K562 (cell line): ENCODE data around the gene SCAMP3. TPM values are rescaled to one million over a fixed set of nuclear protein-coding genes. Genes with fewer than 3 reads are reported as not detected.

ENCODE experiments used
- ATAC-seq: fragments of 200-7000 bp; cut with Tn5 transposase; 3 replicates; pipeline ENCODE4 v1.9.1; 2020; ENCODE audit warnings: moderate library complexity
- BruUV-seq: library from RNA; stranded (reverse); fragments of 400-500 nt; replicated peaks from 2 replicates; lab custom pipeline; 2021; lab: Mats Ljungman, UMichigan
- CTCF ChIA-PET: fragments of 300-600 bp; formaldehyde crosslinking; extraction: SDS; loops from one replicate; lab custom pipeline; 2021; ENCODE audit warnings: low intra/inter-chr PET ratio; lab: Yijun Ruan, JAX
- POLR2A ChIA-PET: fragments of 300-600, 350-650 bp; sonication (Branson Sonifier 250); formaldehyde crosslinking; extraction: SDS; loops from one replicate; lab custom pipeline; 2021; ENCODE audit warnings: antibody characterized with exemption, inconsistent platforms; lab: Yijun Ruan, JAX
- DNase-seq, 4 experiments: peaks; one replicate each; pipeline versions ENCODE4 v3.0.0 to v3.0.0-alpha.2; 2011 to 2018; ENCODE audit warnings: low spot score in 3 of 4, mixed read lengths in 3 of 4; ENCODE audit errors: extremely low read depth in 1 of 4
- FAIRE-seq: peaks from 2 replicates; lab custom pipeline; 2011; peaks lifted over from hg19 to GRCh38; lab: Jason Lieb, UNC
- H2AFZ ChIP-seq: 2 replicates; pipeline ENCODE4 v1.6.0; 2011; ENCODE audit warnings: low read depth, low read length, control low read depth, inconsistent platforms
- H3K27ac ChIP-seq: fragments of 200-600 bp; 3 replicates; pipeline ENCODE4 v1.8.0; 2011; ENCODE audit warnings: low read depth, mild to moderate bottlenecking, control low read depth, inconsistent platforms, low read length, moderate library complexity, mixed read lengths; ENCODE audit errors: extremely low read depth
- H3K27me3 ChIP-seq, 2 experiments: fragments of 300-600 bp in 1 of 2; 2 replicates in 1 of 2; 3 replicates in 1 of 2; pipeline versions ENCODE4 v1.6.0 to v1.8.0; 2011; ENCODE audit warnings: inconsistent platforms in 2 of 2, low read length in 2 of 2, mild to moderate bottlenecking in 1 of 2, mixed read lengths in 1 of 2, moderate library complexity in 1 of 2; ENCODE audit not compliant: control insufficient read depth in 2 of 2, insufficient read depth in 2 of 2
- H3K36me3 ChIP-seq: fragments of 300-600 bp; 3 replicates; pipeline ENCODE4 v1.8.0; 2011; ENCODE audit warnings: mild to moderate bottlenecking, low read length, inconsistent platforms; ENCODE audit not compliant: control insufficient read depth, insufficient read depth
- H3K4me1 ChIP-seq, 2 experiments: fragments of 200-600 bp in 1 of 2; replicated peaks in 1 of 2; 2 replicates in 1 of 2; 3 replicates in 1 of 2; pipeline versions ENCODE4 v1.5.1 to v1.8.0; 2011; ENCODE audit warnings: inconsistent platforms in 2 of 2, low read length in 2 of 2, mild to moderate bottlenecking in 1 of 2, mixed read lengths in 1 of 2, moderate library complexity in 1 of 2; ENCODE audit not compliant: control insufficient read depth in 2 of 2, insufficient read depth in 2 of 2
- H3K4me2 ChIP-seq: 2 replicates; pipeline ENCODE4 v1.6.1; 2011; ENCODE audit warnings: low read length, control low read depth, inconsistent platforms, mixed read lengths; ENCODE audit not compliant: insufficient read depth
- H3K4me3 ChIP-seq: fragments of 200-600 bp; sonication (generic), shearing (Covaris generic); 2 replicates; pipeline ENCODE4 v1.5.1; 2016; ENCODE audit warnings: control low read depth, inconsistent platforms
- H3K79me2 ChIP-seq: fragments of 200-600 bp; 3 replicates; pipeline ENCODE4 v1.8.0; 2011; ENCODE audit warnings: low read length, inconsistent platforms; ENCODE audit not compliant: control insufficient read depth, insufficient read depth
- H3K9ac ChIP-seq, 2 experiments: 2 replicates each; pipeline versions ENCODE4 v1.6.0 to v1.6.1; 2011; ENCODE audit warnings: low read depth in 2 of 2, low read length in 2 of 2, control low read depth in 1 of 2, inconsistent platforms in 1 of 2, mild to moderate bottlenecking in 1 of 2, mixed read lengths in 1 of 2; ENCODE audit not compliant: insufficient read depth in 1 of 2
- H3K9me1 ChIP-seq: one replicate; pipeline ENCODE4 v1.6.0; 2011; ENCODE audit warnings: inconsistent platforms, mild to moderate bottlenecking, low read length, moderate library complexity; ENCODE audit not compliant: control insufficient read depth, insufficient read depth
- H3K9me3 ChIP-seq: replicated peaks from 2 replicates; pipeline ENCODE4 v1.5.1; 2011; ENCODE audit warnings: low read depth, low read length, inconsistent platforms; ENCODE audit not compliant: control insufficient read depth, insufficient read depth
- H4K20me1 ChIP-seq: replicated peaks from 2 replicates; pipeline ENCODE4 v1.6.1; 2011; ENCODE audit warnings: low read length, inconsistent platforms, mixed read lengths; ENCODE audit not compliant: control insufficient read depth, insufficient read depth
- ARNT ChIP-seq, 2 experiments: fragments of 450-650 bp; IDR thresholded peaks; 2 replicates each; pipeline ENCODE4 v1.6.1; 2016; ENCODE audit warnings: mild to moderate bottlenecking in 1 of 2
- CREB1 ChIP-seq, 2 experiments: sonication (generic) in 1 of 2; formaldehyde crosslinking in 1 of 2; IDR thresholded peaks; 2 replicates each; pipeline versions ENCODE4 v1.6.1 to v1.8.0; 2012 to 2022; ENCODE audit warnings: inconsistent platforms in 1 of 2, mild to moderate bottlenecking in 1 of 2, missing genetic modification reagents in 1 of 2, moderate library complexity in 1 of 2
- HDAC3 ChIP-seq: fragments of 450-650 bp; IDR thresholded peaks from 2 replicates; pipeline ENCODE4 v1.6.1; 2018; ENCODE audit warnings: borderline replicate concordance, mild to moderate bottlenecking, moderate library complexity; ENCODE audit not compliant: partially characterized antibody
- IRF2 ChIP-seq: sonication (generic); formaldehyde crosslinking; IDR thresholded peaks from 2 replicates; pipeline ENCODE4 v1.8.1; 2022; ENCODE audit warnings: mild to moderate bottlenecking, missing genetic modification reagents
- KHSRP ChIP-seq: fragments of 450-650 bp; IDR thresholded peaks from 2 replicates; pipeline ENCODE4 v1.6.1; 2017
- NFIC ChIP-seq: fragments of 450-650 bp; IDR thresholded peaks from 2 replicates; pipeline ENCODE4 v1.6.1; 2017; ENCODE audit warnings: mild to moderate bottlenecking, inconsistent platforms
- NR2C2 ChIP-seq, 2 experiments: fragments of 200-800 bp in 1 of 2; sonication (Bioruptor generic) in 1 of 2; sonication (generic) in 1 of 2; formaldehyde crosslinking in 1 of 2; IDR thresholded peaks; 2 replicates each; pipeline versions ENCODE4 v1.6.1 to v1.8.0; 2016 to 2022; ENCODE audit warnings: mild to moderate bottlenecking in 1 of 2, missing compliant biosample characterization in 1 of 2, missing genetic modification characterization in 1 of 2, missing genetic modification reagents in 1 of 2
- PCBP2 ChIP-seq: fragments of 200-400 bp; formaldehyde crosslinking; IDR thresholded peaks from 2 replicates; pipeline ENCODE4 v1.6.1; 2018; ENCODE audit warnings: low read length, low read depth, mild to moderate bottlenecking, moderate library complexity; ENCODE audit not compliant: poor library complexity, severe bottlenecking
- RBM14 ChIP-seq: fragments of 200-400 bp; formaldehyde crosslinking; IDR thresholded peaks from 2 replicates; pipeline ENCODE4 v1.6.1; 2018; ENCODE audit warnings: low read depth, mild to moderate bottlenecking, low read length, moderate library complexity, borderline replicate concordance; ENCODE audit not compliant: insufficient read depth
- TEAD2 ChIP-seq: fragments of 450-650 bp; IDR thresholded peaks from 2 replicates; pipeline ENCODE4 v1.6.1; 2016; ENCODE audit warnings: missing genetic modification characterization, control low read depth, missing compliant biosample characterization
- ZBTB7A ChIP-seq: IDR thresholded peaks from 2 replicates; pipeline ENCODE4 v1.6.1; 2011; ENCODE audit warnings: low read depth, mild to moderate bottlenecking, low read length, moderate library complexity, borderline replicate concordance; ENCODE audit not compliant: control insufficient read depth
- ZKSCAN1 ChIP-seq: fragments of 150-350 bp; IDR thresholded peaks from 2 replicates; pipeline ENCODE4 v1.6.1; 2016; ENCODE audit warnings: low read depth, low read length
- ZNF584 ChIP-seq: fragments of 200-800 bp; sonication (Bioruptor generic); IDR thresholded peaks from 2 replicates; pipeline ENCODE4 v1.6.1; 2016; ENCODE audit warnings: low read depth, mild to moderate bottlenecking, missing genetic modification characterization, missing compliant biosample characterization
- WGBS: fragments of 100-300 bp; shearing (Covaris generic); methylation state at CpG from one replicate; pipeline ENCODE4 v1.1.6; 2016; ENCODE audit warnings: low coverage, mixed read lengths; ENCODE audit not compliant: insufficient coverage; ENCODE audit errors: missing lambda C conversion rate; 5-methylcytosine and 5-hydroxymethylcytosine counted together
- in situ Hi-C: fragments of 300-500 bp; cut with MboI; formaldehyde crosslinking; loops from 4 replicates; pipeline ENCODE4 v1.15.0; 2018; ENCODE audit warnings: inconsistent platforms, mixed read lengths
- intact Hi-C: fragments of 100-400 bp; cut with micrococcal nuclease; formaldehyde crosslinking; loops from 2 replicates; pipeline ENCODE4 v1.14.2; 2022
- polyA plus RNA-seq, 8 experiments: library from polyadenylated mRNA; depleted of rRNA in 4 of 8; stranded (reverse) in 5 of 8; unstranded in 3 of 8; fragments of >200 nt; fragmentation: Nextera tagmentation in 2 of 8; fragmentation: Illumina TruSeq in 1 of 8; extraction: Ambion mirVana in 2 of 8; extraction: Trizol in 1 of 8; gene quantifications; 2 replicates each; pipeline versions ENCODE4 v1.2.1 to v1.2.3, GENCODE V29; 2011 to 2014; ENCODE audit warnings: inconsistent platforms in 1 of 8, missing spikeins in 1 of 8
- total RNA-seq, 7 experiments: library from RNA; depleted of rRNA in 6 of 7; stranded (reverse); fragments of >200 nt in 6 of 7; fragmentation: Illumina TruSeq in 2 of 7; extraction: Trizol in 2 of 7; gene quantifications; 2 replicates each; pipeline versions ENCODE4 v1.2.1 to v1.2.3, GENCODE V29; 2011 to 2021; ENCODE audit warnings: low replicate concordance in 1 of 7
- TF ChIP-seq, protein P1 (sequence below): fragments of 450-650 bp; conservative IDR thresholded peaks from 2 replicates; pipeline ENCODE4 v1.6.1; 2016; ENCODE audit warnings: missing genetic modification characterization, low read depth, mild to moderate bottlenecking, control low read depth, missing compliant biosample characterization

SCAMP3 gene
- total and polyA plus RNA-seq, 9 of the 15 experiments (the other 6 are each of a cell fraction or from before 2014, with no cell fraction given), result 14.2 to 131 (median 86.1) TPM

GRCh38 chr1:155247667-155248553 lies 14.2 kb downstream of the SCAMP3 start:
- no peak for FAIRE-seq
- ChIA-PET CTCF (no interaction called here), POLR2A (interaction anchor here (0.6 to 1.3 kb wide), 6 partner anchors 13 to 275 kb away, joined by 3 to 7 read pairs (median 4); partner anchors contain the start of genes CLK2 and HCN3)
- Histone ChIP-seq H3K27ac (no peak overlapping the region), H3K27me3 (no peaks in the 10 kb centered on the region), H3K4me2 (no peak overlapping the region), H2AFZ (no peak overlapping the region), H3K9ac (0 out of 4 replicates have a peak overlapping the region, but pooled peaks of 1 of the 2 experiments have one; percentile 12), H3K79me2 (peaks cover 12% of the 10 kb centered on the region; the same call in 2 of the 3 replicates), H3K9me3 (no peaks in the 10 kb centered on the region), H3K4me1 (peaks cover 14 to 41% of the 10 kb centered on the region in 2 experiments; a peak in 4 of 5 replicates), H4K20me1 (no peaks in the 10 kb centered on the region), H3K36me3 (peaks cover 25% of the 10 kb centered on the region; the same call in 2 of the 3 replicates), H3K9me1 (no peaks in the 10 kb centered on the region), H3K4me3 (no peak overlapping the region)
- intact Hi-C loops (no loop called here), in situ Hi-C loops (no loop called here)
- 85% methylated on average over 18 of the region's 26 CpGs for WGBS
- DNase-seq, result no peak
- no peak for TF ChIP-seq ARNT (IDR thresholded peaks at IDR 0.05)
- no peak for TF ChIP-seq CREB1 (IDR thresholded peaks at IDR 0.05)
- TF ChIP-seq CREB1 (CRISPR knock-in tag; IDR thresholded peaks at IDR 0.05), result no peak
- no peak for TF ChIP-seq PCBP2
- TF ChIP-seq, protein P1, sequence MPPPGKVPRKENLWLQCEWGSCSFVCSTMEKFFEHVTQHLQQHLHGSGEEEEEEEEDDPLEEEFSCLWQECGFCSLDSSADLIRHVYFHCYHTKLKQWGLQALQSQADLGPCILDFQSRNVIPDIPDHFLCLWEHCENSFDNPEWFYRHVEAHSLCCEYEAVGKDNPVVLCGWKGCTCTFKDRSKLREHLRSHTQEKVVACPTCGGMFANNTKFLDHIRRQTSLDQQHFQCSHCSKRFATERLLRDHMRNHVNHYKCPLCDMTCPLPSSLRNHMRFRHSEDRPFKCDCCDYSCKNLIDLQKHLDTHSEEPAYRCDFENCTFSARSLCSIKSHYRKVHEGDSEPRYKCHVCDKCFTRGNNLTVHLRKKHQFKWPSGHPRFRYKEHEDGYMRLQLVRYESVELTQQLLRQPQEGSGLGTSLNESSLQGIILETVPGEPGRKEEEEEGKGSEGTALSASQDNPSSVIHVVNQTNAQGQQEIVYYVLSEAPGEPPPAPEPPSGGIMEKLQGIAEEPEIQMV (tag), result no peak
- no peak for TF ChIP-seq NR2C2 (CRISPR knock-in tag; IDR thresholded peaks at IDR 0.05)
- TF ChIP-seq NR2C2 (tag; IDR thresholded peaks at IDR 0.05), result no peak
- no peak for TF ChIP-seq NFIC
- no peak for TF ChIP-seq IRF2 (CRISPR knock-in tag)
- no peak for TF ChIP-seq RBM14
- TF ChIP-seq ZKSCAN1, result no peak
- no peak for TF ChIP-seq HDAC3
- no peak for TF ChIP-seq ZBTB7A
- TF ChIP-seq TEAD2 (tag), result no peak
- no peak for TF ChIP-seq ZNF584 (CRISPR knock-in tag)
- no peak for TF ChIP-seq KHSRP
- no TSS peak for BruUV-seq
- ATAC-seq, result no peak
